Measurements from ENCODE around the gene PSTPIP2.

DNA sequence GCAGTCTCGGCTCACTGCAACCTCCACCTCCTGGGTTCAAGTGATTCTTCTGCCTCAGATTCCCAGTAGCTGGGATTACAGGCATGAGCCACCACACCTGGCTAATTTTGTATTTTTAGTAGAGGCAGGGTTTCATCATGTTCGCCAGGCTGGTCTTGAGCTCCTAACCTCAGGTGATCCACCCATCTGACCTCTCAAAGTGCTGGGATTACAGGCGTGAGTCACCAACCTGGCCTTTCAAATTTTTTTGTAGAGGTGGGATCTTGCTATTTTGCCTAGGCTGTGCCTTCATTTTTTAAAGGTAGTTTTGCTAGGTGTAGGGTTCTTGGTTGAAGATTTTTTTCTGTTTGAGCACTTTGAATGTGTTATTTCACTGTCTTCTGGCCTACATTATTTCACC is 38.3 kb upstream of the PSTPIP2 start:
- no peak for TF ChIP-seq CTCF (IDR thresholded peaks at IDR 0.05)
- no peak for TF ChIP-seq EZH2 (IDR thresholded peaks at IDR 0.05)
- no peak for TF ChIP-seq EZH2phosphoT487 (IDR thresholded peaks at IDR 0.05)
